Suprapubic skin (tissue), 3 donors: ENCODE results near the gene TNFRSF4.

Source experiments
- EP300 ChIP-seq: sonication (generic); formaldehyde crosslinking; IDR thresholded peaks from one replicate; pipeline ENCODE4 v1.6.1; 2017; ENCODE audit warnings: antibody characterized with exemption
- POLR2A ChIP-seq, 2 donors: fragments of 450-650 bp; IDR thresholded peaks; one replicate each; pipeline ENCODE4 v1.6.1; 2017; ENCODE audit warnings: antibody characterized with exemption in 2 of 2, mild to moderate bottlenecking in 2 of 2, moderate library complexity in 2 of 2
- TF ChIP-seq, protein P1 (sequence below), 2 donors: fragments of 200-600 bp in 1 of 2; fragments of 450-650 bp in 1 of 2; sonication (generic) in 1 of 2; IDR thresholded peaks; one replicate each; pipeline ENCODE4 v1.5.1; 2016 to 2019; ENCODE audit warnings: antibody characterized with exemption in 2 of 2, mild to moderate bottlenecking in 1 of 2, moderate library complexity in 1 of 2

DNA sequence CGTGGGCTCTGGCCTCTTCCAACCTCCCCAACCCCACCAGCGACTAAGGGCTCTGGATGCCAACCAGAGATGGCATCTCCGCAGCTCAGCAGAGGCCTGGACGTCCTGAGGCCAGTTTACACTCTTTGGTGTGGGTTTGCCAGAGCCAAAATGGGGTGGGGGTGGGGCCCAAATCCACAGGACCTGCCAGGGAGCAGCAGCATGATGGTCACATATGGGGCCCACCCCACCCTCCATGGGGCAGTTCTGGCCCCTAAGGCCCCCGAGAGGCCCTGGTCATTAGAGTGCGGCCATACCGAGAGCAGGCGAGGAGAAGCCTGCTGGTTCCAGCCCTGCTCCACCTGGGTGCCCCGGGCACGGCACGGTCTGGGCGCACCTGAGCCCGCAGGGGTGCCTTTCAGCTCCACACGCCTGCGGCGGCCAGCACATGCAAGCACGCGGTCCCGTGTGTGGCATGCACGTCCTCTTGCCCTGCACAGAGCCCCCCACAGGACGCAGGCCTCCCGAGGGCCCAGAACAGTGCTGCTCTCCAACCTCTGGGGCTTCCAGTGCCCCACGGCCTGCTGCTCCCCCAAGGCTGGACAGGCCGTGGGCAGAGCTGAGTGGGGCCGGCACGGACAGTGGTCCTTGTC is 27.8 kb upstream of the TNFRSF4 start:
- TF ChIP-seq, protein P1, sequence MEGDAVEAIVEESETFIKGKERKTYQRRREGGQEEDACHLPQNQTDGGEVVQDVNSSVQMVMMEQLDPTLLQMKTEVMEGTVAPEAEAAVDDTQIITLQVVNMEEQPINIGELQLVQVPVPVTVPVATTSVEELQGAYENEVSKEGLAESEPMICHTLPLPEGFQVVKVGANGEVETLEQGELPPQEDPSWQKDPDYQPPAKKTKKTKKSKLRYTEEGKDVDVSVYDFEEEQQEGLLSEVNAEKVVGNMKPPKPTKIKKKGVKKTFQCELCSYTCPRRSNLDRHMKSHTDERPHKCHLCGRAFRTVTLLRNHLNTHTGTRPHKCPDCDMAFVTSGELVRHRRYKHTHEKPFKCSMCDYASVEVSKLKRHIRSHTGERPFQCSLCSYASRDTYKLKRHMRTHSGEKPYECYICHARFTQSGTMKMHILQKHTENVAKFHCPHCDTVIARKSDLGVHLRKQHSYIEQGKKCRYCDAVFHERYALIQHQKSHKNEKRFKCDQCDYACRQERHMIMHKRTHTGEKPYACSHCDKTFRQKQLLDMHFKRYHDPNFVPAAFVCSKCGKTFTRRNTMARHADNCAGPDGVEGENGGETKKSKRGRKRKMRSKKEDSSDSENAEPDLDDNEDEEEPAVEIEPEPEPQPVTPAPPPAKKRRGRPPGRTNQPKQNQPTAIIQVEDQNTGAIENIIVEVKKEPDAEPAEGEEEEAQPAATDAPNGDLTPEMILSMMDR (IDR thresholded peaks at IDR 0.05) = no peak
- no peak for TF ChIP-seq EP300
- no peak for TF ChIP-seq POLR2A (IDR thresholded peaks at IDR 0.05)
